ENCODE results near the gene CYS1.
"Not testable (repeated sequence)": the region's sequence is repeated elsewhere in the genome, so short reads cannot be mapped to it uniquely, and the experiment has no call there.

Gene CYS1

GRCh38 chr2:10079870-10080535, at the start of gene CYS1:
Gene CYS1, minus strand, starts transcription at chr2:10080411. Its CDS starts 188 bp downstream, at chr2:10080223.
- DNase-seq = peak in 5 of 14 donors; percentile 19 to 61 (median 34)

- no peak for DNase-seq
Measured at GRCh38 chr2:10129490-10129889, 49.3 kb upstream of the CYS1 start.

- no peak for DNase-seq
Measured at GRCh38 chr2:10128420-10128819, 48.2 kb upstream of the CYS1 start.

- no peak for DNase-seq
Measured at GRCh38 chr2:10126632-10127026, 46.4 kb upstream of the CYS1 start.

GRCh38 chr2:10125842-10126631, 45.8 kb upstream of the CYS1 start:
- DNase-seq = no peak

- DNase-seq = peak in 3 of 14 donors; percentile 3 to 19 (median 16)
Measured at GRCh38 chr2:10124538-10125045, 44.4 kb upstream of the CYS1 start.

- DNase-seq = no peak
Measured at GRCh38 chr2:10123281-10123680, 43.1 kb upstream of the CYS1 start.

GRCh38 chr2:10122500-10123280, 42.5 kb upstream of the CYS1 start, which contains the start of gene RRM2:
Gene RRM2, plus strand, starts transcription at chr2:10122739. Its CDS starts 60 bp downstream, at chr2:10122799.
- peak; percentile 17 to 83 (median 70) for DNase-seq

GRCh38 chr2:10120877-10121574, 40.8 kb upstream of the CYS1 start:
- no peak for DNase-seq

GRCh38 chr2:10120158-10120876, 40.1 kb upstream of the CYS1 start:
- peak in 13 of 14 donors; percentile 15 to 78 (median 45) for DNase-seq

GRCh38 chr2:10119601-10120157, 39.5 kb upstream of the CYS1 start:
- DNase-seq = no peak

- no peak for DNase-seq
Measured at GRCh38 chr2:10119027-10119325, 38.8 kb upstream of the CYS1 start.

GRCh38 chr2:10109311-10109710, 29.1 kb upstream of the CYS1 start:
- no peak for DNase-seq

- not testable (repeated sequence) for DNase-seq
Measured at GRCh38 chr2:10104906-10105305, 24.7 kb upstream of the CYS1 start.

- no peak for DNase-seq
Measured at GRCh38 chr2:10103179-10103578, 23.0 kb upstream of the CYS1 start.

- no peak for DNase-seq
Measured at GRCh38 chr2:10101491-10101890, 21.3 kb upstream of the CYS1 start.

GRCh38 chr2:10097352-10098148, 17.3 kb upstream of the CYS1 start:
- peak in 11 of 14 donors; percentile 5 to 64 (median 12) for DNase-seq

GRCh38 chr2:10096641-10097040, 16.4 kb upstream of the CYS1 start:
- DNase-seq = no peak

- DNase-seq = no peak
Measured at GRCh38 chr2:10095175-10095574, 15.0 kb upstream of the CYS1 start.

- peak in 1 of 14 donors; percentile 49 for DNase-seq
Measured at GRCh38 chr2:10094271-10094814, 14.1 kb upstream of the CYS1 start.

All from C1 segment of cervical spinal cord (tissue), 14 donors.